GM13976 (cell line): ENCODE data around the gene NTHL1.

Experiments
- DNase-seq: peaks from one replicate; pipeline ENCODE4 v3.0.0; 2012; ENCODE audit warnings: low spot score
- CTCF ChIP-seq: IDR thresholded peaks from 2 replicates; pipeline ENCODE4 v1.5.1; 2012; ENCODE audit warnings: borderline replicate concordance, mild to moderate bottlenecking; ENCODE audit not compliant: insufficient read depth; ENCODE audit errors: extremely low read depth, missing control alignments, control extremely low read depth
- in situ Hi-C: fragments of 300-500 bp; cut with MboI; formaldehyde crosslinking; loops from one replicate; pipeline ENCODE4 v1.12.0; 2022; ENCODE audit warnings: low sequenced_read_pairs, mixed read lengths, inconsistent platforms; ENCODE audit not compliant: unreplicated experiment

Gene NTHL1

GRCh38 chr16:2064368-2064945 is 16.8 kb upstream of the NTHL1 start:
- in situ Hi-C loops: no loop called here
- TF ChIP-seq CTCF: no peak
- no peak for DNase-seq

GRCh38 chr16:2063861-2064260 is 16.2 kb upstream of the NTHL1 start:
- in situ Hi-C loops: no loop called here
- DNase-seq: no peak
- no peak for TF ChIP-seq CTCF

- DNase-seq: no peak
- in situ Hi-C loops: no loop called here
- TF ChIP-seq CTCF: no peak
Observed at GRCh38 chr16:2062801-2063200, 15.2 kb upstream of the NTHL1 start.

GRCh38 chr16:2061526-2061925 is 13.9 kb upstream of the NTHL1 start:
- in situ Hi-C loops: no loop called here
- no peak for TF ChIP-seq CTCF
- DNase-seq: no peak

GRCh38 chr16:2061023-2061422 is 13.4 kb upstream of the NTHL1 start:
- no peak for TF ChIP-seq CTCF
- in situ Hi-C loops: no loop called here
- no peak for DNase-seq

GRCh38 chr16:2060346-2060745 is 12.7 kb upstream of the NTHL1 start:
- TF ChIP-seq CTCF: no peak
- in situ Hi-C loops: no loop called here
- no peak for DNase-seq

- no peak for TF ChIP-seq CTCF
- in situ Hi-C loops: no loop called here
Observed at GRCh38 chr16:2058872-2059271, 11.2 kb upstream of the NTHL1 start.

More at GRCh38 chr16:2058872-2059271, 11.2 kb upstream of the NTHL1 start:
- DNase-seq: no peak
